ENCODE measurements around the gene MAEA. TPM values are rescaled to one million over a fixed set of nuclear protein-coding genes. Genes with fewer than 3 reads are reported as not detected.

MAEA gene
- total and polyA plus RNA-seq, 9 of the 15 experiments (the other 6 are each of a cell fraction or from before 2014, with no cell fraction given): 2.1 to 86.5 (median 45.0) TPM

DNA sequence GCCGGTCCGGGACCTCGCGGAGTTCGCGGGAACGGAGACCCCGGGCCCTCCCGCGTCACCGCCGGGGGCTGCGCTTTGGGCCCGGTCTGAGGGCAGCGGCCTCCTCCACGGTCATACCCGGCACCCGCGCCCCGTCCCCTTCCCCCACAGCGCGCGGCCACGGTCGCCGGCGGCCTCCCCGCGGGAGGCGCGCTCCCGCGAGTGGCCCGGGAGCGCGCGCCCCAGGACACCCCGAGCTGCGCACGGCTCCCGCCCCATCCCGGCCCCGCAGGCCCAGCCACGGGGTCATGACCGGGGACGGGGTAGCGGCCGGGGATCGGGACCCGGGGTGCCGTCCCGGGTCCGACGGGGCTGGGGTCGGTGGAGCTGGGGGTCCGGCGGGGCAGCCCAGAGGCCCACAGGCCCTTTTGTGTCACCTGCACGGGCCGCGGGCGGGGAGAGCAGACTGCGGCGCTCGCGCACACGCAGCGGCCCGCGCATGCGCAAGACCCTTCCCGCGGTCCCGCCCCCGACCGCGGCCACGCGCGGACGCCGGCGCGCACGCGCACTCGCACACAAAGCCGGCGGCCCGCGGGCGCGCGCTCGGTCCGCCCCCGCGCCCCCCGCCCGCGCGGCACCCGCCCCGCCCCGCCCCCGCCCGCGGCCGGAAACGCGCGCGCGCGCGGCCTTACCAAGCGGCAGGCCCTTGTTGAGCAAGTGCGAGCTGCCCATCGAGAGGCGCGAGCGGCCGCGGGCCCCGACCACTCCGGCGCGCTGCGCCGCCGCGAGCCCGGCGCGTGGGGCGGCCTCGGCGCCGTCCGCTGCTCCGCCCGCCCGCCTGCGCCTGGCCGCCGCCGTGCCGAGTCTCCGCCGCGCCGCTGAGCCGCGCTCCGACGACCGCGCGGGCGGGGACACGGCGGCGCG lies 41.2 kb upstream of the MAEA start, which contains the start of gene CTBP1 (continued):
- TF ChIP-seq, protein P1, sequence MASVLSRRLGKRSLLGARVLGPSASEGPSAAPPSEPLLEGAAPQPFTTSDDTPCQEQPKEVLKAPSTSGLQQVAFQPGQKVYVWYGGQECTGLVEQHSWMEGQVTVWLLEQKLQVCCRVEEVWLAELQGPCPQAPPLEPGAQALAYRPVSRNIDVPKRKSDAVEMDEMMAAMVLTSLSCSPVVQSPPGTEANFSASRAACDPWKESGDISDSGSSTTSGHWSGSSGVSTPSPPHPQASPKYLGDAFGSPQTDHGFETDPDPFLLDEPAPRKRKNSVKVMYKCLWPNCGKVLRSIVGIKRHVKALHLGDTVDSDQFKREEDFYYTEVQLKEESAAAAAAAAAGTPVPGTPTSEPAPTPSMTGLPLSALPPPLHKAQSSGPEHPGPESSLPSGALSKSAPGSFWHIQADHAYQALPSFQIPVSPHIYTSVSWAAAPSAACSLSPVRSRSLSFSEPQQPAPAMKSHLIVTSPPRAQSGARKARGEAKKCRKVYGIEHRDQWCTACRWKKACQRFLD (CRISPR knock-in tag; IDR thresholded peaks at IDR 0.05): peak; percentile 97
- no peak for TF ChIP-seq SRSF9 (IDR thresholded peaks at IDR 0.05; ENCODE audit: borderline replicate concordance, low read depth, low read length)
- 0 out of 2 replicates have a peak, but pooled peaks have one; percentile 3 for TF ChIP-seq BCL6 (CRISPR knock-in tag; IDR thresholded peaks at IDR 0.05)
- no peak for TF ChIP-seq HMG20B (CRISPR knock-in tag; IDR thresholded peaks at IDR 0.05)
- TF ChIP-seq, protein P2, sequence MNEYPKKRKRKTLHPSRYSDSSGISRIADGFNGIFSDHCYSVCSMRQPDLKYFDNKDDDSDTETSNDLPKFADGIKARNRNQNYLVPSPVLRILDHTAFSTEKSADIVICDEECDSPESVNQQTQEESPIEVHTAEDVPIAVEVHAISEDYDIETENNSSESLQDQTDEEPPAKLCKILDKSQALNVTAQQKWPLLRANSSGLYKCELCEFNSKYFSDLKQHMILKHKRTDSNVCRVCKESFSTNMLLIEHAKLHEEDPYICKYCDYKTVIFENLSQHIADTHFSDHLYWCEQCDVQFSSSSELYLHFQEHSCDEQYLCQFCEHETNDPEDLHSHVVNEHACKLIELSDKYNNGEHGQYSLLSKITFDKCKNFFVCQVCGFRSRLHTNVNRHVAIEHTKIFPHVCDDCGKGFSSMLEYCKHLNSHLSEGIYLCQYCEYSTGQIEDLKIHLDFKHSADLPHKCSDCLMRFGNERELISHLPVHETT (CRISPR knock-in tag; conservative IDR thresholded peaks at IDR 0.05 in 1 of 2, IDR thresholded peaks at IDR 0.05 in 1 of 2): peak in 1 of 2 experiments; percentile 86; a peak in 2 of 4 replicates
- TF ChIP-seq, protein P3, sequence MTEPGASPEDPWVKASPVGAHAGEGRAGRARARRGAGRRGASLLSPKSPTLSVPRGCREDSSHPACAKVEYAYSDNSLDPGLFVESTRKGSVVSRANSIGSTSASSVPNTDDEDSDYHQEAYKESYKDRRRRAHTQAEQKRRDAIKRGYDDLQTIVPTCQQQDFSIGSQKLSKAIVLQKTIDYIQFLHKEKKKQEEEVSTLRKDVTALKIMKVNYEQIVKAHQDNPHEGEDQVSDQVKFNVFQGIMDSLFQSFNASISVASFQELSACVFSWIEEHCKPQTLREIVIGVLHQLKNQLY (CRISPR knock-in tag; conservative IDR thresholded peaks at IDR 0.05): no peak
- TF ChIP-seq MTA3 (IDR thresholded peaks at IDR 0.05; ENCODE audit: borderline replicate concordance): 0 out of 2 replicates have a peak, but pooled peaks have one; percentile 63
- TF ChIP-seq, protein P4, sequence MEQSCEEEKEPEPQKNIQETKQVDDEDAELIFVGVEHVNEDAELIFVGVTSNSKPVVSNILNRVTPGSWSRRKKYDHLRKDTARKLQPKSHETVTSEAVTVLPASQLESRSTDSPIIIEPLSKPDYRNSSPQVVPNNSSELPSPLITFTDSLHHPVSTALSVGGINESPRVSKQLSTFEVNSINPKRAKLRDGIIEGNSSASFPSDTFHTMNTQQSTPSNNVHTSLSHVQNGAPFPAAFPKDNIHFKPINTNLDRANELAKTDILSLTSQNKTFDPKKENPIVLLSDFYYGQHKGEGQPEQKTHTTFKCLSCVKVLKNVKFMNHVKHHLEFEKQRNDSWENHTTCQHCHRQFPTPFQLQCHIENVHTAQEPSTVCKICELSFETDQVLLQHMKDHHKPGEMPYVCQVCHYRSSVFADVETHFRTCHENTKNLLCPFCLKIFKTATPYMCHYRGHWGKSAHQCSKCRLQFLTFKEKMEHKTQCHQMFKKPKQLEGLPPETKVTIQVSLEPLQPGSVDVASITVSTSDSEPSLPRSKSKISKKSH (CRISPR knock-in tag; IDR thresholded peaks at IDR 0.05): no peak
- no peak for TF ChIP-seq ZEB2 (IDR thresholded peaks at IDR 0.05)
- peak; percentile 34 for TF ChIP-seq MYC (IDR thresholded peaks at IDR 0.05; ENCODE audit: low read depth, low read length)
- TF ChIP-seq MYC (CRISPR knock-in tag; IDR thresholded peaks at IDR 0.05; ENCODE audit: borderline replicate concordance, low read depth): no peak
- TF ChIP-seq PRMT5 (CRISPR knock-in tag; IDR thresholded peaks at IDR 0.05): no peak
- TF ChIP-seq NONO (IDR thresholded peaks at IDR 0.05; ENCODE audit: low read depth in 2 of 2, low read length in 1 of 2): peak in 1 of 2 experiments; percentile 68; a peak in 2 of 4 replicates
